Breast epithelium (tissue), 4 donors: Measurements from ENCODE around the gene SLC25A43. TPM values are rescaled to one million over a fixed set of nuclear protein-coding genes. Genes with fewer than 3 reads are reported as not detected.
"Not testable (repeated sequence)": the region's sequence is repeated elsewhere in the genome, so short reads cannot be mapped to it uniquely, and the experiment has no call there.

Source experiments
- DNase-seq, 2 donors: peaks; one replicate each; pipeline ENCODE4 v3.0.0-alpha.2; 2019; ENCODE audit warnings: low spot score in 2 of 2
- H3K27ac ChIP-seq, 2 donors: fragments of 200-600 bp; sonication (generic) in 1 of 2; one replicate each; pipeline ENCODE4 v1.5.1; 2016 to 2019; ENCODE audit warnings: mild to moderate bottlenecking in 1 of 2
- H3K27me3 ChIP-seq, 2 donors: fragments of 200-600 bp; sonication (generic) in 1 of 2; one replicate each; pipeline versions ENCODE4 v1.5.1 to v1.6.0; 2017 to 2019; ENCODE audit warnings: control low read depth in 1 of 2, mild to moderate bottlenecking in 1 of 2
- H3K36me3 ChIP-seq: fragments of 200-600 bp; one replicate; pipeline ENCODE4 v1.5.1; 2019
- H3K4me1 ChIP-seq, 2 donors: fragments of 200-600 bp; sonication (generic); one replicate each; pipeline ENCODE4 v1.5.1; 2016 to 2019; ENCODE audit warnings: control low read depth in 1 of 2
- H3K4me3 ChIP-seq, 3 donors: fragments of 200-600 bp; sonication (generic); 1 replicate in 2 of 3; 2 replicates in 1 of 3; pipeline ENCODE4 v1.5.1; 2016 to 2019; ENCODE audit warnings: mild to moderate bottlenecking in 3 of 3, moderate library complexity in 2 of 3
- H3K9me3 ChIP-seq, 2 donors: fragments of 200-600 bp; sonication (generic) in 1 of 2; one replicate each; pipeline ENCODE4 v1.5.1; 2016 to 2019; ENCODE audit warnings: control low read depth in 1 of 2
- POLR2A ChIP-seq: fragments of 450-650 bp; IDR thresholded peaks from one replicate; pipeline ENCODE4 v1.6.1; 2016; ENCODE audit warnings: antibody characterized with exemption, mild to moderate bottlenecking, moderate library complexity
- POLR2AphosphoS5 ChIP-seq, 3 donors: sonication (generic); formaldehyde crosslinking; IDR thresholded peaks; one replicate each; pipeline ENCODE4 v1.6.1; 2017; ENCODE audit warnings: antibody characterized with exemption in 3 of 3
- intact Hi-C: fragments of 100-400 bp; cut with DNase I; formaldehyde crosslinking; loops from one replicate; pipeline ENCODE4 v1.15.1; 2023; ENCODE audit warnings: low total_unique reads
- total RNA-seq, 3 donors: library from RNA; depleted of rRNA; stranded (reverse); fragments of >200 nt; gene quantifications; one replicate each; pipeline ENCODE4 v1.1.0, GENCODE V29; 2016
- TF ChIP-seq, protein P1 (sequence below), 3 donors: fragments of 450-650 bp; IDR thresholded peaks; one replicate each; pipeline ENCODE4 v1.5.1; 2016 to 2017; ENCODE audit warnings: antibody characterized with exemption in 3 of 3, mild to moderate bottlenecking in 3 of 3, moderate library complexity in 3 of 3

Gene SLC25A43
- total RNA-seq, 3 donors from 2014 or later, result 16.3 to 20.5 (median 19.0) TPM

DNA sequence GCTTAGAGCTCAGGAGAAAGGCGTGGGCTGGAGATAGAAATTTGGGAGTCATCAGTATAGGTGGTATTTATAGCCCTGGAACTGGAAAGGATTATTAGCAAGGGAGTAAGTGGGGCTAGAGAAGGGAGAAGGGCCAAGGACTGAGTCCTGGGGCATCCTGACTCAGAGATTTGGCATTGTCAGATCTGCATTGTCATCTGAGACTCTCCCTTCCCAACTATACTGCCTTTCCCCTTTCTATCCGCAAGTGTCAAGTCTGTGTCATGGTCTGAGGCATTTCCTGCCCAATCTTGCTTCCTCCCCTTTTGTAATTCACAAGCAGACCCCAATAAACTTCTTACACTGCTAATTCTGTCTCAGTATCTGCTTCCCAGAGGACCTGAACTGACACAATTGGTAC lies 24.4 kb upstream of the SLC25A43 start:
- Histone ChIP-seq H3K27me3 (peaks cover 0 to 17% of the 10 kb centered on the region in 2 donors), H3K4me1 (no peaks in the 10 kb centered on the region), H3K9me3 (no peaks in the 10 kb centered on the region), H3K4me3 (no peak overlapping the region), H3K36me3 (no peaks in the 10 kb centered on the region), H3K27ac (no peak overlapping the region)
- no peak for DNase-seq
- TF ChIP-seq POLR2AphosphoS5 (IDR thresholded peaks at IDR 0.05) (no peak), POLR2A (no peak)
- TF ChIP-seq, protein P1, sequence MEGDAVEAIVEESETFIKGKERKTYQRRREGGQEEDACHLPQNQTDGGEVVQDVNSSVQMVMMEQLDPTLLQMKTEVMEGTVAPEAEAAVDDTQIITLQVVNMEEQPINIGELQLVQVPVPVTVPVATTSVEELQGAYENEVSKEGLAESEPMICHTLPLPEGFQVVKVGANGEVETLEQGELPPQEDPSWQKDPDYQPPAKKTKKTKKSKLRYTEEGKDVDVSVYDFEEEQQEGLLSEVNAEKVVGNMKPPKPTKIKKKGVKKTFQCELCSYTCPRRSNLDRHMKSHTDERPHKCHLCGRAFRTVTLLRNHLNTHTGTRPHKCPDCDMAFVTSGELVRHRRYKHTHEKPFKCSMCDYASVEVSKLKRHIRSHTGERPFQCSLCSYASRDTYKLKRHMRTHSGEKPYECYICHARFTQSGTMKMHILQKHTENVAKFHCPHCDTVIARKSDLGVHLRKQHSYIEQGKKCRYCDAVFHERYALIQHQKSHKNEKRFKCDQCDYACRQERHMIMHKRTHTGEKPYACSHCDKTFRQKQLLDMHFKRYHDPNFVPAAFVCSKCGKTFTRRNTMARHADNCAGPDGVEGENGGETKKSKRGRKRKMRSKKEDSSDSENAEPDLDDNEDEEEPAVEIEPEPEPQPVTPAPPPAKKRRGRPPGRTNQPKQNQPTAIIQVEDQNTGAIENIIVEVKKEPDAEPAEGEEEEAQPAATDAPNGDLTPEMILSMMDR (IDR thresholded peaks at IDR 0.05), result no peak
- intact Hi-C loops, result no loop called here

DNA sequence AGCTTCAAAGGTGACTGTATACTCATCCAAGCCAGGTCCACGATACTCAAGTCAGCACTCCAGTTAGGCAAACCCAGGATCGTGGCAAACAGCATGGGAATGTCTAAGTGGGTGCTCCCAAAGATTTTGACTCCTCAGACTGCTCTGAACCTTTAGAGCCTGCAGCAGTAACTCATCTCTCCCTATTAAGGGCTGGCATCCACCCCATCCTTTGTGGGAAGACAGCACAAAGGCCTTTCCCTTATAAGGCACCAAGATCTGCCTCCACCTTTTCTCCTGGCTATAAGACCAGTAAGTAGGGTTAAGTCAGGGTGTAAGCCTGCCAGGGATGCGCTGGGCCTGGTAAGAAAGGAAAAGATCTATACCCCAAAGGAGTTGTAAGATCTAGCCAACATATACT lies 23.6 kb upstream of the SLC25A43 start:
- H3K4me3 ChIP-seq, result no peak overlapping the region
- peaks cover 0 to 17% of the 10 kb centered on the region in 2 donors for H3K27me3 ChIP-seq
- no peak overlapping the region for H3K27ac ChIP-seq
- no peaks in the 10 kb centered on the region for H3K9me3 ChIP-seq
- no peaks in the 10 kb centered on the region for H3K36me3 ChIP-seq
- TF ChIP-seq POLR2A, result no peak
- TF ChIP-seq POLR2AphosphoS5 (IDR thresholded peaks at IDR 0.05), result no peak
- TF ChIP-seq, protein P1 (IDR thresholded peaks at IDR 0.05), result no peak
- no peaks in the 10 kb centered on the region for H3K4me1 ChIP-seq
- intact Hi-C loops, result no loop called here
- DNase-seq, result no peak

DNA sequence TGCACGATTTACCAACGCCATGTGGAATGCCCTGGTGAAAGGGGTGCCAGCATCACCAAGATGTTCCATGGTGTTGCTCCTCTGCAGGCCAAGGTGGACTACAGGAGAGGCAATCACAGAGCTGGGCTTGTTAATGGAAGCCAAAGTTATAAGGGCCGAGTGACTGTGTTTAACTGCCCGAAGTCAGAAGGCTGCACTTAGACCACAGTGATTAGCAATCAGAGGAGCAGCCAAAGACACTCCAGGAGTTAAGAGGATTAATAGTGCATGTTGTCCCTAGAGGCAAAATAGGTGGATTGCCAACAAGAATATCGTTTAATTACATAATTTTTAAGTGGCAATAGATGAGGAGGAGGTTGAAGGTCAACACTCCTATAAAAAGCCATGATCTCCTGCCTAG lies 22.8 kb upstream of the SLC25A43 start:
- TF ChIP-seq, protein P1 (IDR thresholded peaks at IDR 0.05), result no peak
- TF ChIP-seq POLR2A (no peak), POLR2AphosphoS5 (IDR thresholded peaks at IDR 0.05) (no peak)
- no peak overlapping the region for H3K4me3 ChIP-seq
- H3K27me3 ChIP-seq, result peaks cover 0 to 18% of the 10 kb centered on the region in 2 donors
- H3K36me3 ChIP-seq, result no peaks in the 10 kb centered on the region
- DNase-seq, result no peak
- no peak overlapping the region for H3K27ac ChIP-seq
- H3K4me1 ChIP-seq, result no peaks in the 10 kb centered on the region
- H3K9me3 ChIP-seq, result no peaks in the 10 kb centered on the region
- intact Hi-C loops, result no loop called here

GRCh38 chrX:119381349-119381944 lies 17.7 kb upstream of the SLC25A43 start:
- H3K27ac ChIP-seq, result no peak overlapping the region
- H3K4me1 ChIP-seq, result no peaks in the 10 kb centered on the region
- H3K36me3 ChIP-seq, result no peaks in the 10 kb centered on the region
- intact Hi-C loops, result no loop called here
- no peak for DNase-seq
- H3K9me3 ChIP-seq, result no peaks in the 10 kb centered on the region
- TF ChIP-seq, protein P1 (IDR thresholded peaks at IDR 0.05), result no peak
- TF ChIP-seq POLR2A (no peak), POLR2AphosphoS5 (IDR thresholded peaks at IDR 0.05) (no peak)
- H3K4me3 ChIP-seq, result no peak overlapping the region
- H3K27me3 ChIP-seq, result peaks cover 0 to 3% of the 10 kb centered on the region in 2 donors

DNA sequence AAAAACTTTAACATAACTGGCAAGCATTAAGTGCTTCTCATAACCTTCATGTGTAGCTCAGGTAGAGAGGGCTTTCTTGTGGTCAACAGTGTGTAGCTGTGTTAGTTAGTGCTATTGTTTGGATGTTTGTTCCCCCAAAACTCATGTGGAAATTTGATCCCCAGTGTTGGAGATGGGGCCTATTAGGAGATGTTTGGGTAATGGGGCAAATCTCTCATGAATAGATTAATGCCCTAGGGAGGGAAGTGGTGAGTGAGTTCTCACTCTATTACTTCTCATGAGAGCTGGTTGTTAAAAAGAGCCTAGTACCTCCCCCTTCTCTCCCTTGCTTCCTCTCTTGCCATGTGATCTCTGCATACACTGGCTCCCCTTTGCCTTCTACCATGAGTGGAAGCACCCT lies 16.5 kb upstream of the SLC25A43 start:
- H3K4me1 ChIP-seq, result no peaks in the 10 kb centered on the region
- intact Hi-C loops, result no loop called here
- H3K36me3 ChIP-seq, result no peaks in the 10 kb centered on the region
- peaks cover 0 to 3% of the 10 kb centered on the region in 2 donors for H3K27me3 ChIP-seq
- H3K4me3 ChIP-seq, result no peak overlapping the region
- no peak for TF ChIP-seq POLR2AphosphoS5 (IDR thresholded peaks at IDR 0.05)
- TF ChIP-seq, protein P1 (IDR thresholded peaks at IDR 0.05), result no peak
- no peak for TF ChIP-seq POLR2A
- no peak for DNase-seq
- no peaks in the 10 kb centered on the region for H3K9me3 ChIP-seq
- no peak overlapping the region for H3K27ac ChIP-seq

DNA sequence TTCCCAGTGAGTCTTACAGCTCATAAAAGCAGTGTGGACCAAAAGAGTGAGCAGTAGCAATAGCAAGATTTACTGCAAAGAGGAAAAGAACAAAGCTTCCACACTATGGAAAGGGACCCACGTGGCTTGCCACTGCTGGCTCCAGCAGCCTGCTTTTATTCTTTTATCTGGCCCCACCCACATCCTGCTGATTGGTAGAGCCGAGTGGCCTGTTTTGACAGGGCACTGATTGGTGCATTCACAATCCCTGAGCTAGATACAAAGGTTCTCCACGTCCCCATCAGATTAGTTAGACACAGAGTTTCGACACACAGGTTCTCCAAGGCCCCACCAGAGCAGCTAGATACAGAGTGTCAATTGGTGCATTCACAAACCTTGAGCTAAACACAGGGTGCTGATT lies 12.5 kb upstream of the SLC25A43 start:
- H3K27me3 ChIP-seq, intact Hi-C loops, H3K27ac ChIP-seq, H3K4me1 ChIP-seq, H3K4me3 ChIP-seq, DNase-seq, H3K36me3 ChIP-seq, H3K9me3 ChIP-seq: not testable (repeated sequence)

GRCh38 chrX:119387426-119387825 lies 11.7 kb upstream of the SLC25A43 start:
- H3K27me3 ChIP-seq, H3K4me1 ChIP-seq, DNase-seq, H3K9me3 ChIP-seq, intact Hi-C loops, H3K36me3 ChIP-seq, H3K4me3 ChIP-seq, H3K27ac ChIP-seq: not testable (repeated sequence)
